HG03159 (cell line): ENCODE results near the gene IL36B.

Experiments used
- ATAC-seq: cut with Tn5 transposase; IDR thresholded peaks from one replicate; pipeline ENCODE4 v1.9.1; 2021; ENCODE audit warnings: mild to moderate bottlenecking, moderate library complexity; ENCODE audit not compliant: unreplicated experiment

The IL36B gene

GRCh38 chr2:113057117-113057516, 4.5 kb upstream of the IL36B start:
- ATAC-seq, result no peak

- ATAC-seq, result no peak
These were observed 3.9 kb upstream of the IL36B start for GRCh38 chr2:113056521-113056920.

GRCh38 chr2:113054066-113054465, 1.4 kb upstream of the IL36B start:
- ATAC-seq, result no peak

- no peak for ATAC-seq
These were observed 999 bp upstream of the IL36B start for GRCh38 chr2:113053666-113054065.

GRCh38 chr2:113050921-113051895, 1.5 kb downstream of the IL36B start:
- no peak for ATAC-seq

GRCh38 chr2:113046465-113046864, 6.2 kb downstream of the IL36B start:
- ATAC-seq, result no peak

- no peak for ATAC-seq
These were observed 10.8 kb downstream of the IL36B start for GRCh38 chr2:113041871-113042270.

- no peak for ATAC-seq
These were observed 12.9 kb downstream of the IL36B start for GRCh38 chr2:113039719-113040118.

- ATAC-seq, result no peak
These were observed 13.5 kb downstream of the IL36B start for GRCh38 chr2:113039158-113039557.

GRCh38 chr2:113038291-113038690, 14.4 kb downstream of the IL36B start:
- ATAC-seq, result no peak

GRCh38 chr2:113036763-113037162, 15.9 kb downstream of the IL36B start:
- ATAC-seq, result no peak

- ATAC-seq, result no peak
These were observed 18.7 kb downstream of the IL36B start for GRCh38 chr2:113034016-113034415.

GRCh38 chr2:113032737-113033136, 19.9 kb downstream of the IL36B start:
- no peak for ATAC-seq

GRCh38 chr2:113028112-113028511, 24.6 kb downstream of the IL36B start:
- no peak for ATAC-seq

GRCh38 chr2:113027691-113028090, 25.0 kb downstream of the IL36B start:
- no peak for ATAC-seq

- ATAC-seq, result no peak
These were observed 26.9 kb downstream of the IL36B start for GRCh38 chr2:113025737-113026136.

- ATAC-seq, result no peak
These were observed 27.9 kb downstream of the IL36B start for GRCh38 chr2:113024764-113025163.

- ATAC-seq, result no peak
These were observed 31.4 kb downstream of the IL36B start for GRCh38 chr2:113021312-113021711.

GRCh38 chr2:113018509-113018908, 34.2 kb downstream of the IL36B start:
- no peak for ATAC-seq

- no peak for ATAC-seq
These were observed 37.0 kb downstream of the IL36B start for GRCh38 chr2:113015655-113016054.

GRCh38 chr2:113015042-113015441, 37.6 kb downstream of the IL36B start:
- ATAC-seq, result no peak

GRCh38 chr2:113014067-113014466, 38.6 kb downstream of the IL36B start:
- no peak for ATAC-seq

GRCh38 chr2:113013336-113013661, 39.4 kb downstream of the IL36B start:
- no peak for ATAC-seq
